Fibroblast of lung (primary cell): Measurements from ENCODE around the gene COASY. TPM values are rescaled to one million over a fixed set of nuclear protein-coding genes. Genes with fewer than 3 reads are reported as not detected.

Experiments used
- DNase-seq, 2 donors: peaks; one replicate each; pipeline versions ENCODE4 v3.0.0 to v3.0.0-alpha.2; 2010; ENCODE audit warnings: low read depth in 2 of 2
- H2AFZ ChIP-seq: 2 replicates; pipeline ENCODE4 v1.5.1; 2012; ENCODE audit warnings: low read length, control low read depth, inconsistent platforms
- H3K27ac ChIP-seq: 2 replicates; pipeline ENCODE4 v1.5.1; 2011; ENCODE audit warnings: low read length, control low read depth; ENCODE audit not compliant: insufficient read depth
- H3K27me3 ChIP-seq: 2 replicates; pipeline ENCODE4 v1.5.1; 2011; ENCODE audit warnings: mild to moderate bottlenecking, low read length; ENCODE audit not compliant: control insufficient read depth, insufficient read depth
- H3K36me3 ChIP-seq: 2 replicates; pipeline ENCODE4 v1.5.1; 2011; ENCODE audit warnings: low read length; ENCODE audit not compliant: control insufficient read depth, insufficient read depth
- H3K4me1 ChIP-seq: 2 replicates; pipeline ENCODE4 v1.5.1; 2011; ENCODE audit warnings: low read length; ENCODE audit not compliant: control insufficient read depth, insufficient read depth; ENCODE audit errors: extremely low read depth
- H3K4me2 ChIP-seq: 2 replicates; pipeline ENCODE4 v1.5.1; 2011; ENCODE audit warnings: low read length, control low read depth; ENCODE audit not compliant: insufficient read depth; ENCODE audit errors: extremely low read depth
- H3K4me3 ChIP-seq, 4 experiments: fragments of 200-600 bp in 1 of 4; sonication (generic) in 1 of 4; replicated peaks in 1 of 4; 2 replicates each; pipeline ENCODE4 v1.5.1; 2011 to 2016; ENCODE audit warnings: low read length in 4 of 4, low read depth in 3 of 4, mild to moderate bottlenecking in 3 of 4, control low read depth in 2 of 4, inconsistent platforms in 1 of 4, mixed read lengths in 1 of 4; ENCODE audit not compliant: insufficient read depth in 1 of 4; ENCODE audit errors: control extremely low read depth in 1 of 4
- H3K79me2 ChIP-seq: 2 replicates; pipeline ENCODE4 v1.5.1; 2012; ENCODE audit warnings: mild to moderate bottlenecking, low read length, inconsistent platforms; ENCODE audit not compliant: control insufficient read depth, insufficient read depth
- H3K9ac ChIP-seq: 2 replicates; pipeline ENCODE4 v1.5.1; 2011; ENCODE audit warnings: mild to moderate bottlenecking, low read length, control low read depth; ENCODE audit not compliant: insufficient read depth
- H3K9me3 ChIP-seq: 2 replicates; pipeline ENCODE4 v1.5.1; 2012; ENCODE audit warnings: low read depth, low read length; ENCODE audit not compliant: control insufficient read depth, insufficient read depth
- H4K20me1 ChIP-seq: 2 replicates; pipeline ENCODE4 v1.5.1; 2011; ENCODE audit warnings: low read length; ENCODE audit not compliant: control insufficient read depth, insufficient read depth; ENCODE audit errors: extremely low read depth
- EZH2 ChIP-seq: IDR thresholded peaks from 2 replicates; pipeline ENCODE4 v1.5.1; 2012; ENCODE audit warnings: low read length, control low read depth, mild to moderate bottlenecking; ENCODE audit errors: missing control alignments
- polyA plus RNA-seq, 2 donors: library from polyadenylated mRNA; depleted of rRNA in 1 of 2; stranded (reverse) in 1 of 2; unstranded in 1 of 2; fragments of >200 nt; gene quantifications; 2 replicates each; pipeline ENCODE4 v1.2.1, GENCODE V29; 2011 to 2012; ENCODE audit warnings: missing spikeins in 1 of 2
- total RNA-seq: library from RNA; depleted of rRNA; stranded (reverse); fragments of >200 nt; gene quantifications from 2 replicates; pipeline ENCODE4 v1.2.1, GENCODE V29; 2014
- TF ChIP-seq, protein P1 (sequence below), 2 donors: IDR thresholded peaks in 1 of 2; conservative IDR thresholded peaks in 1 of 2; 1 replicate in 1 of 2; 2 replicates in 1 of 2; pipeline ENCODE4 v1.5.1; 2011 to 2012; ENCODE audit warnings: low read length in 2 of 2, control low read depth in 1 of 2, inconsistent platforms in 1 of 2, low read depth in 1 of 2, mild to moderate bottlenecking in 1 of 2

Gene COASY
- total and polyA plus RNA-seq, 2 donors (not counting 1 experiment from before 2014, with no cell fraction given), result 16.5 to 20.3 TPM

DNA sequence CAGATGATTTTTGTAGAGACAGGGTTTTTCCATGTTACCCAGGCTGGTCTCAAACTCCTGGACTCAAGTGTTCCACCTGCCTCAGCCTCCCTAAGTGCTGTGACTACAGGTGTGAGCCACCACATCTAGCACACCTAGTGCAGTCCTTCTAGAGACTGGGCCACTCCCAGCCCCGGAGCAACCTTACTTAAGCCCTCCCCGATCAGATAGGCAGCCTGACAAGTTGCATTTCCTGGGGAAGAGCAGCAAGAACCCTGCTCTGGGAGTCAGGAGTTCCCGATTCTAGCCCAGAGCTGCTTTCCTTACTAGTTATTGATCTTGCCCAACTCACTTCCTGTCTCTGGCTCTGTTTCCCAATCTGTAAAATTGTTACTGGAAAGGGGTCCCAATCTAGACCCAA, 32.9 kb upstream of the COASY start:
- DNase-seq, result no peak
- Histone ChIP-seq H3K4me2 (no peak overlapping the region), H4K20me1 (no peaks in the 10 kb centered on the region), H3K9me3 (no peaks in the 10 kb centered on the region), H3K4me1 (peaks cover 9% of the 10 kb centered on the region), H3K9ac (no peak overlapping the region), H3K27ac (no peak overlapping the region), H3K79me2 (no peaks in the 10 kb centered on the region), H2AFZ (no peak overlapping the region), H3K4me3 (no peak overlapping the region), H3K27me3 (no peaks in the 10 kb centered on the region), H3K36me3 (no peaks in the 10 kb centered on the region)
- TF ChIP-seq, protein P1, sequence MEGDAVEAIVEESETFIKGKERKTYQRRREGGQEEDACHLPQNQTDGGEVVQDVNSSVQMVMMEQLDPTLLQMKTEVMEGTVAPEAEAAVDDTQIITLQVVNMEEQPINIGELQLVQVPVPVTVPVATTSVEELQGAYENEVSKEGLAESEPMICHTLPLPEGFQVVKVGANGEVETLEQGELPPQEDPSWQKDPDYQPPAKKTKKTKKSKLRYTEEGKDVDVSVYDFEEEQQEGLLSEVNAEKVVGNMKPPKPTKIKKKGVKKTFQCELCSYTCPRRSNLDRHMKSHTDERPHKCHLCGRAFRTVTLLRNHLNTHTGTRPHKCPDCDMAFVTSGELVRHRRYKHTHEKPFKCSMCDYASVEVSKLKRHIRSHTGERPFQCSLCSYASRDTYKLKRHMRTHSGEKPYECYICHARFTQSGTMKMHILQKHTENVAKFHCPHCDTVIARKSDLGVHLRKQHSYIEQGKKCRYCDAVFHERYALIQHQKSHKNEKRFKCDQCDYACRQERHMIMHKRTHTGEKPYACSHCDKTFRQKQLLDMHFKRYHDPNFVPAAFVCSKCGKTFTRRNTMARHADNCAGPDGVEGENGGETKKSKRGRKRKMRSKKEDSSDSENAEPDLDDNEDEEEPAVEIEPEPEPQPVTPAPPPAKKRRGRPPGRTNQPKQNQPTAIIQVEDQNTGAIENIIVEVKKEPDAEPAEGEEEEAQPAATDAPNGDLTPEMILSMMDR (conservative IDR thresholded peaks at IDR 0.05 in 1 of 2, IDR thresholded peaks at IDR 0.05 in 1 of 2; ENCODE audit: low read depth in 1 of 2, low read length in 2 of 2), result no peak
- TF ChIP-seq EZH2, result no peak

DNA sequence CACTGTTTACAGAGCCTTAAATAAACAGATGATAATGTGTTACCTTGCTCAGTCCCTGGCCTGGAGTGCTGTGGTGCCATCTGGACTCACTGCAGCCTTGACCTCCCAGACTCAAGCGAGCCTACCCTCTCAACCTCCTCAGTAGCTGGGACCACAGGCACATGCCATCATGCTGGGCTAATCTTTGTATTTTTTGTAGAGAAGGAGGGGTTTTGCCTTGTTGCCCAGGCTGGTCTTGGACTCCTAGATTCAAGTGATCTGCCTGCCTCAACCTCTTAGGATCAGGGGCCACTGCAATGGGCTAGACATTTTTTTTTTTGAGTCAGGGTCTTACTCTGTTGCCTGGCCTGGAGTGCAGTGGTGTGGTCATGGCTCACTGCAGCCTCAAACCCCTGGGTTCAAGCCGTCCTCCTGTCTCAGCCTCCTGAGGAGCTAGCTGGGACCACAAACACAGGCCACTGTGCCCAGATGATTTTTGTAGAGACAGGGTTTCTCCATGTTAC, 30.9 kb upstream of the COASY start:
- H3K36me3 ChIP-seq, result no peaks in the 10 kb centered on the region
- DNase-seq, result no peak
- no peaks in the 10 kb centered on the region for H3K27me3 ChIP-seq
- TF ChIP-seq EZH2, result no peak
- TF ChIP-seq, protein P1 (conservative IDR thresholded peaks at IDR 0.05 in 1 of 2, IDR thresholded peaks at IDR 0.05 in 1 of 2; ENCODE audit: low read depth in 1 of 2, low read length in 2 of 2), result no peak
- H3K9me3 ChIP-seq, result no peaks in the 10 kb centered on the region
- H3K4me1 ChIP-seq, result peaks cover 9% of the 10 kb centered on the region
- H2AFZ ChIP-seq, result no peak overlapping the region
- no peaks in the 10 kb centered on the region for H3K79me2 ChIP-seq
- H3K27ac ChIP-seq, result no peak overlapping the region
- no peaks in the 10 kb centered on the region for H4K20me1 ChIP-seq
- no peak overlapping the region for H3K4me2 ChIP-seq
- no peak overlapping the region for H3K4me3 ChIP-seq
- no peak overlapping the region for H3K9ac ChIP-seq

DNA sequence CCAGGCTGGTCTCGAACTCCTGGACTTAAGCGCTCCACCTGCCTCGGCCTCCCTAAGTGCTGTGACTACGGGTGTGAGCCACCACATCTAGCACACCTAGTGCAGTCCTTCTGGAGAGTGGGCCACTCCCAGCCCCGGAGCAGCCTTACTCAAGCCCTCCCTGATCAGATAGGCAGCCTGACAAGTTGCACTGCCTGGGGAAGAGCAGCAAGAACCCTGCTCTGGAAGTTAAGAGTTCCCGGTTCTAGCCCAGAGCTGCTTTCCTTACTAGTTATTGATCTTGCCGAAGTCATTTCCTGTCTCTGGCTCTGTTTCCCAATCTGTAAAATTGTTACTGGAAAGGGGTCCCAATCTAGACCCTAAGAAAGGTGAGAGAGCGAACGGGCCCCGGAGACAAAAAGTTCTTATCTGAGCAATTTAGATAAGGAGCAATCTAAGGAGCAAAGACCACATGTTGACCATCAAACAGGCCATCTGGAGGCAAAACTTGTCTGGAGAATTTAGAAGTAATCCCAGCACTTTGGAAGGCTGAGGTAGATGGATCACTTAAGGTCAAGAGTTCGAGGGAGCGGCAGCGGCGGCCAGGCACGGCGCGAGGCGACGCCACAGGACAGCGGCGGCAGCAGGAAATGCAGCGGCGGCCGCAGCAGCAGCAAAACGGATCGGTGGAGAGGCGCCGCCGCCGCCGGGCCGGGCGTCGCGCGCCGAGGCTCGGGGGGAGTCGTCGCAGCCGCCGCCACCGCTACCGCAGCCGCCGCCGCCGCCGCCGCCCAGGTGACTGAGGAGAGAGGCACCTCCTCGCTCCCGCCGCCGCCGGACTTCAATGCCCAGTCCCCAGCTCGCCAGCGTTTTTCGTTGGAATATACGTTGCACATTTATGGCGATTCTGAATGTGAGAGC, 30.2 kb upstream of the COASY start:
- Histone ChIP-seq H3K9ac (peak overlapping the region; percentile 37), H3K4me2 (peak overlapping the region; percentile 51), H3K4me1 (peaks cover 9% of the 10 kb centered on the region), H3K4me3 (peak overlapping the region; percentile 22 to 49 (median 37)), H3K27ac (no peak overlapping the region), H2AFZ (peak overlapping the region; percentile 65), H3K27me3 (no peaks in the 10 kb centered on the region), H3K79me2 (peaks cover 2% of the 10 kb centered on the region), H4K20me1 (no peaks in the 10 kb centered on the region), H3K36me3 (no peaks in the 10 kb centered on the region), H3K9me3 (no peaks in the 10 kb centered on the region)
- TF ChIP-seq EZH2, result no peak
- TF ChIP-seq, protein P1 (conservative IDR thresholded peaks at IDR 0.05 in 1 of 2, IDR thresholded peaks at IDR 0.05 in 1 of 2; ENCODE audit: low read depth in 1 of 2, low read length in 2 of 2), result peak; percentile 31 to 33
- DNase-seq, result peak; percentile 45 to 48
